D721Med (cell line): ENCODE measurements around the gene PLEKHH1.

Experiments
- DNase-seq: peaks from one replicate; pipeline ENCODE4 v3.0.0; 2011; ENCODE audit warnings: low spot score; ENCODE audit not compliant: insufficient read length
- FAIRE-seq: peaks from 2 replicates; lab custom pipeline; 2011; peaks lifted over from hg19 to GRCh38; lab: Jason Lieb, UNC
- TF ChIP-seq, protein P1 (sequence below): IDR thresholded peaks from 2 replicates; pipeline ENCODE4 v1.5.1; 2012; ENCODE audit warnings: mild to moderate bottlenecking, control low read depth; ENCODE audit not compliant: insufficient read depth; ENCODE audit errors: missing control alignments

The PLEKHH1 gene

DNA sequence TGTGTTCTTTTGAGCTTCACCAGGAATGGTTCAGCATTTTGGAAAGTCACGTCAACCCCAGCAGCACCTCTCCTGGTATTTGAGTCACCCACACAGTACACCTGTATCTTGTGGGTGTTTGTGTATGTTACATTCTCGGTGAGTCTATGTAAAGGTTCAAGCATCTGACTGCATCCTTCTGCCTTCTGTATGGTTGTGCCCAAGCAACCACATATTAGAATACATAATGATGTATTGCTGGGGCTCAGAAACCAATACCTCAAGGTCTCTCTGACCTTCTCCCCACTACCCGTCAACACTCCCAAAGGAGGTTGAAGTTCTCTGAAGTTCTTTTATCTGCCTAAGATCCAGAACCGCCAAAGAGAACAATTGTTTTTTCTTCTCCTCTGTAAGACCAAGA, 35.4 kb upstream of the PLEKHH1 start:
- TF ChIP-seq, protein P1, sequence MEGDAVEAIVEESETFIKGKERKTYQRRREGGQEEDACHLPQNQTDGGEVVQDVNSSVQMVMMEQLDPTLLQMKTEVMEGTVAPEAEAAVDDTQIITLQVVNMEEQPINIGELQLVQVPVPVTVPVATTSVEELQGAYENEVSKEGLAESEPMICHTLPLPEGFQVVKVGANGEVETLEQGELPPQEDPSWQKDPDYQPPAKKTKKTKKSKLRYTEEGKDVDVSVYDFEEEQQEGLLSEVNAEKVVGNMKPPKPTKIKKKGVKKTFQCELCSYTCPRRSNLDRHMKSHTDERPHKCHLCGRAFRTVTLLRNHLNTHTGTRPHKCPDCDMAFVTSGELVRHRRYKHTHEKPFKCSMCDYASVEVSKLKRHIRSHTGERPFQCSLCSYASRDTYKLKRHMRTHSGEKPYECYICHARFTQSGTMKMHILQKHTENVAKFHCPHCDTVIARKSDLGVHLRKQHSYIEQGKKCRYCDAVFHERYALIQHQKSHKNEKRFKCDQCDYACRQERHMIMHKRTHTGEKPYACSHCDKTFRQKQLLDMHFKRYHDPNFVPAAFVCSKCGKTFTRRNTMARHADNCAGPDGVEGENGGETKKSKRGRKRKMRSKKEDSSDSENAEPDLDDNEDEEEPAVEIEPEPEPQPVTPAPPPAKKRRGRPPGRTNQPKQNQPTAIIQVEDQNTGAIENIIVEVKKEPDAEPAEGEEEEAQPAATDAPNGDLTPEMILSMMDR, result no peak
- DNase-seq (no peak), FAIRE-seq (no peak)

DNA sequence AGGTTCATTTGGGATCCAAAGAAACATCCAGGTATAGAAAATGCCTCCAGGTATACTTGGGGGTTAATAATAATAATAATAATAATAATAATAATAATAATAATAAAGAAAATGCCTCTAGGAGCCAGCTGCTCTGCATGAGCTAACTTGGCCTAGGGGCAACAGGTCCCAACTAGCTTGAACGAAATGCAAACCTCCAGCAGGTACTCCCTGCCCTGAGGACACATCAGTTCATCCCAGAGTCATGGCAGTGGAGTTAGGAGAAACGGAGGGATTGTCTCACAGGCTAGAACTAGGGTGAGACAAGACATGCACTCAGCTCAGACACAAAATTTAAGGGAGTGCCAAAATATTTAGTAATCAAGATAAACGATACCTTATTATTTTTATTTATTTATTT, 32.1 kb upstream of the PLEKHH1 start:
- FAIRE-seq (no peak), DNase-seq (no peak)
- TF ChIP-seq, protein P1, result no peak

DNA sequence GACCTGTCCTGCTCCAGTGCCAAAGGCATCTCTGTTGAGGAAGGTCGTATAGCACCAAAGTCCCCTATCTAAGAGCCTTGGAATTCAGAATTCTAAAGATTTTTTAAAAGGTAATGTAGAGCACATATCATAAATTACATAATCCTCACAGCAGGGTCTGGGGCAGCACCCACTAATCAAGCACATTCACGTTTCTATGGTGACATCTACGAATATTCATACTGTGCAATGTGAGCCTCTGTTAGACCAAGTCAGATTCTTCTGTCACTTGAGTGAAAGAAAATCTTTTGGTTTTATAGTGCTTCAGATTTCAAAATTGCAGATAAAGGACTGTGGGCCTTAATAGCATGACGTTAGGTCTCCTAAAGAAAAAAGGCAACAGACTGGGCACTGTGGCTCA, 31.4 kb upstream of the PLEKHH1 start:
- TF ChIP-seq, protein P1, result no peak
- FAIRE-seq (no peak), DNase-seq (no peak)

DNA sequence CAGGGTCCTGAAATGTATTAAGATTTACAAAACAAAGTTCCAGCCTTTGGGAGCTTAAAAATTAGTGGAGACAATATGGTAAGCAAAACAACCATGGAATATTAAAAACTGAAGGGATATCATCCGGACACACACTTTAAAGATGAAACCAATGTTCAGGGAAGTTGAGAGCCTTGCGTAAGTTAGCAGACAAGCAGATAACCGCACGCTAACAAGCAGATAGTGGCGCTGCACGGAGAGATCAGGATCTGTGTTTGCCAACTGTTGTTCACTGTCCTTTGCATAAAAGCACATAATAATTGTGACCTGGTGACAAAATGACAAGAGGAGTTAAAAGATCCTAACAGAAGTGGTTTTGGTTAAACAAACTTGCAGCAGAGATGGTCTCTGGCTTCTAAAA, 30.2 kb upstream of the PLEKHH1 start:
- FAIRE-seq (no peak), DNase-seq (no peak)
- TF ChIP-seq, protein P1, result no peak

DNA sequence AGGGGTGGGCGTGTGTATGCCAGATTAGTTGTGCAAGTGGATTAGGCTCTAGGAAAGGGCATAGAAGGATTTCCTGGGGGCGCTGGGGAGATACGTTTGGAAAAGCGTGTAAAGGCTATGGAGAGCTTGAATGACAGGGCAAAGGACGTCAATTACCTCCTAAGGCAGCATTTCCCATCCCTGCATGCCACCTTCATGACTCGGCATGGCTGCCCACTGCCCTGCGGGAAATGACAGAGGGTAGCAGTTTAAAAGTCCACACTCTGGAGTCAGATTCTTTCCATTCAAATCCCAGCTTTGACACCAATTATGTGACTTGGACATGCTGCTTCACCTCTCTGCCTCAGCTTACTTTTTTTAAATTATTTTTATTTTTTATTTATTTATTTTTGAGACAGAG, 29.8 kb upstream of the PLEKHH1 start:
- DNase-seq (no peak), FAIRE-seq (no peak)
- TF ChIP-seq, protein P1, result no peak

DNA sequence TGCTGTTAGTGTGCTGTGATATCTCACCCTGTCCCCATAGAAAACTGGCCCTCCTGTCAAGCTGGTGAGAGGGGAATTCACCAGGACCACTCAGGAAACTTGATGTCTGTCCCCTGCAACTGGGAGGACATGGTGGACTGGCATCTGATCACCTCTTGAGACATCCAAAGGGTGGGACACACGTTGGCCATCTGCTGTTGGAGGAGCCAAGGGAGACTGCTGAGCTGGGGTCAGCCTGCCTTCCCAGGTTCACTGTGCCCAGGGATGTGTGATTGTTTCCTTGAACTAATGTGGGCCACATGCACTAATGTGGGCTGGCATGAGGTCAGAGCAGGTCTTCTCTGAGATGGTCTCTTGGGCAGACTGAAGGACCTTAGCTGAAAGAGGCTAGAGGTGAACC, 27.8 kb upstream of the PLEKHH1 start:
- TF ChIP-seq, protein P1, result no peak
- DNase-seq (no peak), FAIRE-seq (no peak)

DNA sequence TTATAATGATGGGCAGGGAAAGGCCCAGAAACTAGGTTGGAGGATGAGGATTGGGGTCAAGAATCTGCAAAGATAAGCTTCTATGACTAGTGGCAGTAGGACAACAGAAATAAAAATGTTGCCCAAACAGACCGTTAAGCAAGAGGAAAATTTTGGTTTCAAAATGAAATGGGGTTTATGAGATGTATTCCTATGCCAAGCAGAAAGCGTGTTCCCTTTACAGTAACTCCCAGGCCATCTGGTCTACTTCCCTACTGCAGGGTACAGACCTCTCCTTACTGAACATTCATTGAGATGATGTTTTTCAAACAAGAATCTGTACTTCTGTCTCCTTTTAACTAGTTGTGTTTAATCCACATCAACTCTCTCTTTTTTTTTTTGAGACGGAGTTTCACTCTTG, 24.1 kb upstream of the PLEKHH1 start:
- FAIRE-seq (no peak), DNase-seq (no peak)
- TF ChIP-seq, protein P1, result no peak
